Stimulated activated CD8-positive, alpha-beta memory T cell treated with anti-CD3 and anti-CD28 coated beads, Interleukin-4, amount 100 ng/mL, for 4 hours (primary cell): ENCODE results near the gene CROCC2.

Source experiments
- DNase-seq, 2 donors: peaks; one replicate each; pipeline ENCODE4 v3.0.0-alpha.2; 2020; ENCODE audit warnings: low read depth in 2 of 2, low spot score in 1 of 2

The CROCC2 gene

GRCh38 chr2:240997856-240998705 lies 91.9 kb downstream of the CROCC2 start, which contains the start of gene SNED1:
Gene SNED1 (plus strand): TSS chr2:240998618. CDS start chr2:240998838, 220 bp downstream.
- peak; percentile 19 to 39 for DNase-seq

- DNase-seq = no peak
These were observed 92.5 kb downstream of the CROCC2 start for GRCh38 chr2:240998706-240998994.

GRCh38 chr2:240998995-240999791 lies 93.1 kb downstream of the CROCC2 start:
- DNase-seq = no peak

- no peak for DNase-seq
These were observed 93.9 kb downstream of the CROCC2 start for GRCh38 chr2:240999873-241000541.

GRCh38 chr2:241000831-241001321 lies 94.7 kb downstream of the CROCC2 start:
- no peak for DNase-seq

GRCh38 chr2:241001413-241002274 lies 95.5 kb downstream of the CROCC2 start:
- no peak for DNase-seq

- DNase-seq = no peak
These were observed 96.3 kb downstream of the CROCC2 start for GRCh38 chr2:241002275-241003046.

GRCh38 chr2:241003047-241003360 lies 96.9 kb downstream of the CROCC2 start:
- DNase-seq = no peak

- no peak for DNase-seq
These were observed 97.2 kb downstream of the CROCC2 start for GRCh38 chr2:241003369-241003768.

- DNase-seq = no peak
These were observed 97.9 kb downstream of the CROCC2 start for GRCh38 chr2:241003830-241004564.

- no peak for DNase-seq
These were observed 99.4 kb downstream of the CROCC2 start for GRCh38 chr2:241005569-241005968.

GRCh38 chr2:241006412-241006811 lies 100.3 kb downstream of the CROCC2 start:
- no peak for DNase-seq

GRCh38 chr2:241007111-241007510 lies 101.0 kb downstream of the CROCC2 start:
- DNase-seq = no peak

GRCh38 chr2:241007880-241008710 lies 102.0 kb downstream of the CROCC2 start:
- no peak for DNase-seq

GRCh38 chr2:241008711-241009121 lies 102.6 kb downstream of the CROCC2 start:
- DNase-seq = no peak

GRCh38 chr2:241009191-241009590 lies 103.1 kb downstream of the CROCC2 start:
- no peak for DNase-seq

GRCh38 chr2:241009601-241010530 lies 103.7 kb downstream of the CROCC2 start:
- no peak for DNase-seq
